ENCODE measurements around the gene STX17.
A peak's percentile ranks its signal among the peaks of the same experiment; 100 is the strongest.
"Not testable (repeated sequence)": the region's sequence is repeated elsewhere in the genome, so short reads cannot be mapped to it uniquely, and the experiment has no call there.

STX17 gene

GRCh38 chr9:99906403-99907207, at the start of gene STX17:
TSS of gene STX17 (plus strand) at chr9:99906654. CDS start at chr9:99915240, 8,586 bp downstream.
- DNase-seq (ENCODE audit: low read depth): peak; percentile 77

GRCh38 chr9:99857576-99857975, 48.9 kb upstream of the STX17 start:
- DNase-seq (ENCODE audit: low read depth): not testable (repeated sequence)

GRCh38 chr9:99858087-99858486, 48.4 kb upstream of the STX17 start:
- DNase-seq (ENCODE audit: low read depth): no peak

- no peak for DNase-seq (ENCODE audit: low read depth)
Measured at GRCh38 chr9:99859243-99859980, 47.0 kb upstream of the STX17 start.

- no peak for DNase-seq (ENCODE audit: low read depth)
Measured at GRCh38 chr9:99860266-99860665, 46.2 kb upstream of the STX17 start.

GRCh38 chr9:99863955-99864354, 42.5 kb upstream of the STX17 start:
- DNase-seq (ENCODE audit: low read depth): no peak

GRCh38 chr9:99866398-99866797, 40.1 kb upstream of the STX17 start:
- DNase-seq (ENCODE audit: low read depth): no peak

GRCh38 chr9:99867536-99867935, 38.9 kb upstream of the STX17 start:
- no peak for DNase-seq (ENCODE audit: low read depth)

GRCh38 chr9:99867968-99868367, 38.5 kb upstream of the STX17 start:
- no peak for DNase-seq (ENCODE audit: low read depth)

GRCh38 chr9:99868845-99869244, 37.6 kb upstream of the STX17 start:
- DNase-seq (ENCODE audit: low read depth): no peak

GRCh38 chr9:99870126-99870525, 36.3 kb upstream of the STX17 start:
- no peak for DNase-seq (ENCODE audit: low read depth)

- DNase-seq (ENCODE audit: low read depth): no peak
Measured at GRCh38 chr9:99873531-99873930, 32.9 kb upstream of the STX17 start.

- no peak for DNase-seq (ENCODE audit: low read depth)
Measured at GRCh38 chr9:99873943-99874584, 32.4 kb upstream of the STX17 start.

GRCh38 chr9:99876190-99876589, 30.3 kb upstream of the STX17 start:
- no peak for DNase-seq (ENCODE audit: low read depth)

- DNase-seq (ENCODE audit: low read depth): no peak
Measured at GRCh38 chr9:99878651-99879050, 27.8 kb upstream of the STX17 start.

GRCh38 chr9:99881769-99882168, 24.7 kb upstream of the STX17 start:
- no peak for DNase-seq (ENCODE audit: low read depth)

- no peak for DNase-seq (ENCODE audit: low read depth)
Measured at GRCh38 chr9:99885747-99886146, 20.7 kb upstream of the STX17 start.

GRCh38 chr9:99889120-99889519, 17.3 kb upstream of the STX17 start:
- DNase-seq (ENCODE audit: low read depth): no peak

- DNase-seq (ENCODE audit: low read depth): no peak
Measured at GRCh38 chr9:99894826-99895225, 11.6 kb upstream of the STX17 start.

GRCh38 chr9:99895510-99895909, 10.9 kb upstream of the STX17 start:
- DNase-seq (ENCODE audit: low read depth): no peak

GRCh38 chr9:99896119-99896518, 10.3 kb upstream of the STX17 start:
- no peak for DNase-seq (ENCODE audit: low read depth)

- DNase-seq (ENCODE audit: low read depth): no peak
Measured at GRCh38 chr9:99903393-99903792, 3.1 kb upstream of the STX17 start.

- DNase-seq (ENCODE audit: low read depth): no peak
Measured at GRCh38 chr9:99905833-99906402, 536 bp upstream of the STX17 start.
